Mucosa of descending colon (tissue), 3 donors: Measurements from ENCODE around the gene ZFYVE1. TPM values are rescaled to one million over a fixed set of nuclear protein-coding genes. Genes with fewer than 3 reads are reported as not detected.
A peak's percentile ranks its signal among the peaks of the same experiment; 100 is the strongest.

ENCODE experiments used
- ATAC-seq: fragments of 200-7000 bp; cut with Tn5 transposase; one replicate; pipeline ENCODE4 v1.9.1; 2020; ENCODE audit warnings: mild to moderate bottlenecking, moderate library complexity
- DNase-seq, 3 donors: peaks; one replicate each; pipeline ENCODE4 v3.0.0-alpha.2; 2020
- H3K36me3 ChIP-seq: fragments of 200-600 bp; one replicate; pipeline ENCODE4 v1.8.0; 2021; ENCODE audit warnings: low read depth, mild to moderate bottlenecking
- H3K4me1 ChIP-seq: fragments of 200-600 bp; one replicate; pipeline ENCODE4 v1.8.0; 2021; ENCODE audit warnings: low read depth, mild to moderate bottlenecking
- H3K4me3 ChIP-seq: fragments of 200-600 bp; one replicate; pipeline ENCODE4 v1.8.0; 2021; ENCODE audit warnings: mild to moderate bottlenecking
- H3K9me3 ChIP-seq: fragments of 200-600 bp; one replicate; pipeline ENCODE4 v1.8.0; 2021; ENCODE audit warnings: mild to moderate bottlenecking
- CTCF ChIP-seq: fragments of 200-600 bp; IDR thresholded peaks from one replicate; pipeline ENCODE4 v1.8.0; 2022; ENCODE audit warnings: antibody characterized with exemption, mild to moderate bottlenecking
- intact Hi-C, 2 donors: fragments of 100-400 bp; cut with DNase I in 1 of 2; cut with micrococcal nuclease in 1 of 2; formaldehyde crosslinking; loops; one replicate each; pipeline versions ENCODE4 v1.11.0 to v1.11.1; 2022; cut with DNase I, micrococcal nuclease
- total RNA-seq, 3 donors: library from RNA; stranded (reverse); fragmentation: NEBNext Ultra II Directional in 2 of 3; extraction: Animal tissue kit (Norgen Biotek cat#: 25700) in 2 of 3; gene quantifications; one replicate each; pipeline versions ENCODE4 v1.2.1 to v1.2.4, GENCODE V29; 2021 to 2023
- donor health status: DM: no; HTN: no; CAD: no; lungs with moderate emphysema.
- donor health status: DM: no; HTN: no; CAD: no.
- donor health status: DM: no; HTN: yes; CAD: no.

Gene ZFYVE1
- total RNA-seq, 3 donors from 2014 or later: 15.5 to 26.0 (median 19.9) TPM

- DNase-seq (no peak), ATAC-seq (no peak)
- no peak for TF ChIP-seq CTCF
- H3K36me3 ChIP-seq: no peaks in the 10 kb centered on the region
- H3K4me3 ChIP-seq: no peak overlapping the region
- intact Hi-C loops: no loop called here
- no peaks in the 10 kb centered on the region for H3K4me1 ChIP-seq
- H3K9me3 ChIP-seq: no peaks in the 10 kb centered on the region
Observed at GRCh38 chr14:72929316-72930080, 97.4 kb downstream of the ZFYVE1 start.

- ATAC-seq (no peak), DNase-seq (no peak)
- TF ChIP-seq CTCF: no peak
- Histone ChIP-seq H3K4me1 (no peaks in the 10 kb centered on the region), H3K36me3 (no peaks in the 10 kb centered on the region), H3K4me3 (no peak overlapping the region), H3K9me3 (no peaks in the 10 kb centered on the region)
- intact Hi-C loops: no loop called here
Observed at GRCh38 chr14:72928872-72929271, 98.0 kb downstream of the ZFYVE1 start.

- H3K4me1 ChIP-seq: no peaks in the 10 kb centered on the region
- H3K36me3 ChIP-seq: no peaks in the 10 kb centered on the region
- no peaks in the 10 kb centered on the region for H3K9me3 ChIP-seq
- peak within 1 kb of the TSS; percentile 51 for H3K4me3 ChIP-seq
- ATAC-seq (peak; percentile 95), DNase-seq (peak; percentile 95 to 98 (median 96))
- no peak for TF ChIP-seq CTCF
- intact Hi-C loops: no loop called here
Observed at GRCh38 chr14:72926292-72927028, 100.4 kb downstream of the ZFYVE1 start, which contains the start of gene DCAF4. DCAF4 (plus strand) TSS chr14:72926464; CDS start chr14:72937979, 11,515 bp downstream.

- no peak for DNase-seq
- no peak for TF ChIP-seq CTCF
- no peaks in the 10 kb centered on the region for H3K36me3 ChIP-seq
- H3K9me3 ChIP-seq: no peaks in the 10 kb centered on the region
- H3K4me1 ChIP-seq: no peaks in the 10 kb centered on the region
- ATAC-seq: peak; percentile 38
- peak overlapping the region; percentile 51 for H3K4me3 ChIP-seq
- intact Hi-C loops: no loop called here
Observed at GRCh38 chr14:72925815-72926291, 101.1 kb downstream of the ZFYVE1 start.

GRCh38 chr14:72925171-72925759 is 101.6 kb downstream of the ZFYVE1 start:
- no peaks in the 10 kb centered on the region for H3K36me3 ChIP-seq
- peak in 2 of 3 donors; percentile 41 to 57 for DNase-seq
- ATAC-seq: no peak

More at GRCh38 chr14:72925171-72925759, 101.6 kb downstream of the ZFYVE1 start:
- intact Hi-C loops: no loop called here
- TF ChIP-seq CTCF: no peak
- Histone ChIP-seq H3K4me3 (no peak overlapping the region), H3K9me3 (no peaks in the 10 kb centered on the region), H3K4me1 (no peaks in the 10 kb centered on the region)
